ENCODE results near the gene MTSS2. TPM values are rescaled to one million over a fixed set of nuclear protein-coding genes. Genes with fewer than 3 reads are reported as not detected.

Gene MTSS2
- total and polyA plus RNA-seq, 12 donors: 11.6 to 145 (median 73.9) TPM

- no peak for DNase-seq
- no peak overlapping the region for H3K4me3 ChIP-seq
- peaks cover 0 to 41% of the 10 kb centered on the region in 2 donors for H3K36me3 ChIP-seq (replicated peaks in 1 of 2)
- no peaks in the 10 kb centered on the region for H3K9me3 ChIP-seq (replicated peaks in 1 of 3)
- H3K27ac ChIP-seq: no peak overlapping the region
- no peak for TF ChIP-seq CTCF (IDR thresholded peaks at IDR 0.05)
- no peak for TF ChIP-seq POLR2A (IDR thresholded peaks at IDR 0.05)
- WGBS, 4 donors: 51 to 67% (median 57%) methylated on average over 4 to 7 of the region's 7 CpGs
- H3K4me1 ChIP-seq (replicated peaks in 1 of 2): no peaks in the 10 kb centered on the region
- H3K27me3 ChIP-seq: no peaks in the 10 kb centered on the region
- intact Hi-C loops (cut with DNase I): no loop called here
Observed at GRCh38 chr16:70660672-70661350, 25.0 kb downstream of the MTSS2 start.

- Histone ChIP-seq H3K4me3 (no peak overlapping the region), H3K27me3 (no peaks in the 10 kb centered on the region), H3K9me3 (replicated peaks in 1 of 3) (no peaks in the 10 kb centered on the region), H3K36me3 (replicated peaks in 1 of 2) (peaks cover 0 to 34% of the 10 kb centered on the region in 2 donors), H3K27ac (peak overlapping the region in 1 of 5 donors; percentile 29), H3K4me1 (replicated peaks in 1 of 2) (no peaks in the 10 kb centered on the region)
- intact Hi-C loops (cut with DNase I): loop anchor here in 1 of 2 donors (10.0 kb wide), 1 partner anchor 125 kb away; no protein-coding TSS in a partner anchor
- 77 to 85% (median 80%) methylated on average over 13 to 16 of the region's 16 CpGs for WGBS, 4 donors
- TF ChIP-seq CTCF (IDR thresholded peaks at IDR 0.05): no peak
- no peak for TF ChIP-seq POLR2A (IDR thresholded peaks at IDR 0.05)
- DNase-seq: no peak
Observed at GRCh38 chr16:70659953-70660671, 25.7 kb downstream of the MTSS2 start.

DNA sequence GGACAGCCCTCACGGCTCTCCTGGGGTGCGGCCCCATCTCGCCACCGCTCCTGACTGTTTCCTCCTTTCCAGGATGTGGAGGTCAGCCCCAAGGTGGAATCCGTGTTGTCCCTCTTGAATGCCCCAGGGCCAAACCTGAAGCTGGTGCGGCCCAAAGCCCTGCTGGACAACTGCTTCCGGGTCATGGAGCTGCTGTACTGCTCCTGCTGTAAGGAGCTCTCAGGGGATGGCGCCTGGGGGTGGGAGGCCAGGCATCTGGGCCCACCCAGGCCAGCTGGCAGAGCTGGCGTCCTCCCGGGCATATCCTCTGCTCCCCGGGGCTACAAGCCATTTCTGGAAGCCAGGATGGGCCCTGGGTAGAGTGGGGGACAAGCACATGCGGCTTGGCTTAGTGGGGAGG lies 26.3 kb downstream of the MTSS2 start:
- no peaks in the 10 kb centered on the region for H3K4me1 ChIP-seq (replicated peaks in 1 of 2)
- no peaks in the 10 kb centered on the region for H3K9me3 ChIP-seq (replicated peaks in 1 of 3)
- intact Hi-C loops (cut with DNase I): loop anchor here in 1 of 2 donors (10.0 kb wide), 1 partner anchor 125 kb away; no protein-coding TSS in a partner anchor
- whole genome bisulfite sequencing, 4 donors: 83 to 90% (median 88%) methylated on average over 8 to 12 of the region's 12 CpGs; no CpG with 5 or more reads in 1 of the 4 donors
- TF ChIP-seq CTCF (IDR thresholded peaks at IDR 0.05) (no peak), POLR2A (IDR thresholded peaks at IDR 0.05) (no peak)
- H3K4me3 ChIP-seq: no peak overlapping the region
- H3K27ac ChIP-seq: no peak overlapping the region
- DNase-seq: peak in 1 of 7 donors; percentile 52
- H3K36me3 ChIP-seq (replicated peaks in 1 of 2): peaks cover 0 to 29% of the 10 kb centered on the region in 2 donors
- no peaks in the 10 kb centered on the region for H3K27me3 ChIP-seq

DNA sequence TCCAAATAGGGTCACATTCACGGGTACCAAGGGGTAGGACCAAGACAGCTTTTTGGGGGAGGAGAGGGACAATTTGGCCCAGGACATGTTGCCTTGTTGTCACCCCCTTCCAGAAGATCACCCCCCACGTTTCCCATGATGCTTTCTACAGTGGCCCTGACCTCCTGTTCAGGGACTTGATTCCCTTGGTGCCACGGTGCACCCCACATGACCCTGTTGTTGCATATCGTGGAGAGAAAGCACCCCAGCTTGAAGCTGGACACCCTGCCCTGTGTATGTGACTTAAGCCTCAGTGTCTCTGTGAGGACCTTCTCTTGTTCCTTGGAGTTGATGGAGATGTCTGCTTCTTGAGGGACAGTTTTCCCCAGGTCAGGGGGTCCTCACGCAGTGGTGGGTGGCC lies 26.9 kb downstream of the MTSS2 start:
- Histone ChIP-seq H3K4me3 (no peak overlapping the region), H3K4me1 (replicated peaks in 1 of 2) (peaks cover 0 to 4% of the 10 kb centered on the region in 2 donors), H3K36me3 (replicated peaks in 1 of 2) (peaks cover 0 to 22% of the 10 kb centered on the region in 2 donors), H3K27ac (no peak overlapping the region), H3K27me3 (no peaks in the 10 kb centered on the region), H3K9me3 (replicated peaks in 1 of 3) (no peaks in the 10 kb centered on the region)
- no peak for TF ChIP-seq CTCF (IDR thresholded peaks at IDR 0.05)
- TF ChIP-seq POLR2A (IDR thresholded peaks at IDR 0.05): no peak
- no peak for DNase-seq
- WGBS, 4 donors: 68 to 75% (median 70%) methylated on average over 5 of the region's 5 CpGs
- intact Hi-C loops (cut with DNase I): loop anchor here in 1 of 2 donors (10.0 kb wide), 1 partner anchor 124 kb away; no protein-coding TSS in a partner anchor

Data from adrenal gland (tissue), 12 donors.